ENCODE measurements around the gene PHLDA2. TPM values are rescaled to one million over a fixed set of nuclear protein-coding genes. Genes with fewer than 3 reads are reported as not detected.

Gene PHLDA2
- total RNA-seq, 2 donors from 2014 or later = 3.6 to 5.9 TPM

DNA sequence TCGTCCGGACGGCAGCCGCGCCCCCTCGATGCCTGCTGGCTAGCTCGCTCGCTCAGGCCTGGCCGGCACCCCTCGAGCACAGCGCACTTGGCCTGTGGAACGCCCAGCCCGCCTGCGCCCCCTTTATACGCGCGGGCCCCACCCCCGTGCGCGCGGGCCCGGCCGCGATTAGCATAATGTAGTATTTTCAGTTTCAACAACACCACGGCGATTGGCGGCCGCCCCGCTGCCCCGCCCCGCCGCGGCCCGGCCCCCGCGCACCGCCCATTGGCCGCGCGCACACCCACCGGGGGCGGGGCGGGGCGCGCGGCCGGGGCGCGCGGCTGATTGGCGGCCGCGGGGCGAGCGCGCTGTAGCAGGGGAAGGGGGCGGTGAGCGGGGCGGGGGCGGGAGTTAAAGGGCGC is 43.5 kb downstream of the PHLDA2 start, which contains the start of gene CDKN1C:
Gene CDKN1C, minus strand, starts transcription at position 98 of the 404 bp plus-strand sequence. CDS start 319 bp downstream, outside the sequence.
- no peaks in the 10 kb centered on the region for H3K9me3 Mint-ChIP-seq
- peaks cover 0 to 6% of the 10 kb centered on the region in 2 donors for H3K36me3 Mint-ChIP-seq
- ATAC-seq (peak; percentile 85 to 90), DNase-seq (ENCODE audit: low spot score in 2 of 2) (peak; percentile 81 to 84)
- no peak within 1 kb of the TSS for H3K27ac Mint-ChIP-seq

DNA sequence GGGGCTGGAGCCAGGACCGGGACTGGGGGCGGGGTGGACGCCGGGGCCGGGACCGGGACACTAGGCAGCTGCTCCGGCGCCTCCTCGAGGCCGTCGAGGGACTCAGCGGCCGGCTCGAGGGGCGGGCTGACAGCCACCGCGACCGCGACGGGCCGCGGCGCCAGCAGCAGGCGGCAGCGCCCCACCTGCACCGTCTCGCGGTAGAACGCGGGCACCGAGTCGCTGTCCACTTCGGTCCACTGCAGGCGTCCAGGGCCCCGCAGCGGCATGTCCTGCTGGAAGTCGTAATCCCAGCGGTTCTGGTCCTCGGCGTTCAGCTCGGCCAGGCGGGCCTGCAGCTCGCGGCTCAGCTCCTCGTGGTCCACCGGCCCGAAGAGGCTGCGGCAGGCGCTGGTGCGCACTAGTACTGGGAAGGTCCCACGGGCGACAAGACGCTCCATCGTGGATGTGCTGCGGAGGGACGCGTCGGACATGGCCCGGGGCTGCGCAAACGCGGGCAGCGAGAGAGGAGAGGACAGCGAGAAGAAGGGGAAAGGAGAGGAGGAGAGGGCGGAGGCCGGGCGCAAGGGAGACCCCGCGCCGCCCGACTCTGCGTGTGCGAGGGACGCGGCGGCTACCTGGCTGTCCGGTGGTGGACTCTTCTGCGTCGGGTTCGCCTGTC is 44.1 kb downstream of the PHLDA2 start:
- peak in 1 of 2 donors; percentile 35 for DNase-seq (ENCODE audit: low spot score in 2 of 2)
- Mint-ChIP-seq H3K9me3 (no peaks in the 10 kb centered on the region), H3K36me3 (peaks cover 0 to 6% of the 10 kb centered on the region in 2 donors), H3K27ac (no peak overlapping the region)
- ATAC-seq = peak in 1 of 2 donors; percentile 37

DNA sequence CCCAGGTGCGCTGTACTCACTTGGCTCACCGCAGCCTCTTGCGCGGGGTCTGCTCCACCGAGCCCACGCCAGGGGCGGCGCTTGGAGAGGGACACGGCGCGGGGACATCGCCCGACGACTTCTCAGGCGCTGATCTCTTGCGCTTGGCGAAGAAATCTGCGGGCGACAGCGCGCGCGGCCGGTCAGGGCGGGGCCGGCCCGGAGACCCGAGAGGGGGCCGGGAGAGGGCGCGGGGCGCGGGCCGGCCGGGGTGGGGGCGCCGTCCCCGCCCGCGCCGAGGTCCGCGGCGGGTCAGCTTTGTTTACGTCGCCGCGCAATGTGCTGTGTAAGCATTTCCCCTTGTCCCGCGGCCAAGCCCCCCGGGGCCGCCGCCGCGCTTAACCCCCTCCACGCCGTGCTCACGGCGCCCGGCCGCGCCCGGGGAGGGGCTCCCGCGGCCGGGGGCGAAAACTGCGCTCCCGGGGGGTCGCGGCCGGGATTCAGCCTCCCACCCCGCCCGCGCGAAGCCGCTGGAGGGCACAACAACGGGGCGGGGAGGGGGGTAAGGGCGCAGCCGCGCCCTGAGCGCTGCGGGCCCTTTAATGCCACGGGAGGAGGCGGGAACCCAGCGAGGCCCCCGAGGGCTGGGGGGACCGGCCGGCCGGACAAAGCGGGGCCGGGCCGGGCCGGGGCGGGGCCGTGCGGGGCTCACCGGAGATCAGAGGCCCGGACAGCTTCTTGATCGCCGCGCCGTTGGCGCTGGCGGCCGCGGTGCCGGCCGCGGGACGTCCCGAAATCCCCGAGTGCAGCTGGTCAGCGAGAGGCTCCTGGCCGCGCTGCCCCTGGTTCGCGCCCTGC is 45.0 kb downstream of the PHLDA2 start:
- Mint-ChIP-seq H3K9me3 (no peaks in the 10 kb centered on the region), H3K27ac (no peak overlapping the region), H3K36me3 (peaks cover 0 to 6% of the 10 kb centered on the region in 2 donors)
- ATAC-seq (no peak), DNase-seq (ENCODE audit: low spot score in 2 of 2) (no peak)

DNA sequence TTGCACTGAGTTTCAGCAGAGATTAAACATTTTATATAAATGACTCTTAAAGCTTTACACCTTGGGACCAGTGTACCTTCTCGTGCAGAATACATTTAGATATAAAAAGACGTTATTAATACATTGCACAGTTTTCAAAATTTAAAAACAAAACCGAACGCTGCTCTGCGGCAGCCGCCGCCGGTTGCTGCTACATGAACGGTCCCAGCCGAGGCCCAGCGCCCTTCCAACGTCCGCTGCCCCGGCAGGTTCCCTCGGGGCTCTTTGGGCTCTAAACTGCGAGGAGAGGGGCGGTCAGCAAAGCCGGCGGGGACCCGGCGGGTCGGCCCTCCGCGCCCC is 45.6 kb downstream of the PHLDA2 start:
- ATAC-seq = no peak
- no peaks in the 10 kb centered on the region for H3K9me3 Mint-ChIP-seq
- H3K36me3 Mint-ChIP-seq = peaks cover 0 to 6% of the 10 kb centered on the region in 2 donors
- DNase-seq (ENCODE audit: low spot score in 2 of 2) = no peak
- H3K27ac Mint-ChIP-seq = no peak overlapping the region

DNA sequence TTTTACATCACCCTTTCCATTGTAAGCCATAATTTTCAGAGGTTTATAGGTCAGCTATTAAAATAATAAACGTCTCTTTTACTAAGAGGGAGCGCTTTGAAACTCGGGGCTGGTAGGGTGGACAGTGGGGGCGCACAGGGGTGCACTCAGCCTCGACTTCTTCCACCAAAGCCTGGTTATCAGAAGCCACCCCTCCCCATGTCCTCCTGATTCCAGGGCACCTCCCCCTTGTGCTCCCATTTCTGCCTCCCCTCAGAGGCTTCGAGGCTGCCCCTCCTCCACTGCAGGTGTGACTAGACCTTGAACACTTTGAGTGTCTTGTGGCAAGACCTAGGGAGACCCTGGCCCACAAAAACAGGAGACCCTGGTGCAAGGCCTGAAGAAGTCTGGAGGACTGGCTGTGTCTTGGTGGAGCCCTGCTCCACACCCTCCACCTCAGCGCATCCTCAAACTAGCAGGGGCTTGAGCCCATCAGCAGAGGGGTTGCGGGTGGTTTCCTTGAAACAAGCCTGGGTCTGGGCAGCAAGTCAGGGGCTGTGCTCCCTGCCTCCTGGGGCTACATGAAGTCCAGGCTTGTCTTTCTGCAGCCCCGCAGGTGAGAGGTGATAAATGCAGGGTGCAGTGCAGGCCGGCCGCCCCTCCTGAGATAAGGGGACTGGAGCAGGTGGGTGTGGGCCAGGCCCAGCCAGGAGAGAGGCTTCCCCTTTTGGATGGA is 46.7 kb downstream of the PHLDA2 start:
- Mint-ChIP-seq H3K27ac (no peak overlapping the region), H3K9me3 (peaks cover 0 to under 1% of the 10 kb centered on the region in 2 donors), H3K36me3 (peaks cover 0 to 6% of the 10 kb centered on the region in 2 donors)
- ATAC-seq = no peak
- DNase-seq (ENCODE audit: low spot score in 2 of 2) = no peak

DNA sequence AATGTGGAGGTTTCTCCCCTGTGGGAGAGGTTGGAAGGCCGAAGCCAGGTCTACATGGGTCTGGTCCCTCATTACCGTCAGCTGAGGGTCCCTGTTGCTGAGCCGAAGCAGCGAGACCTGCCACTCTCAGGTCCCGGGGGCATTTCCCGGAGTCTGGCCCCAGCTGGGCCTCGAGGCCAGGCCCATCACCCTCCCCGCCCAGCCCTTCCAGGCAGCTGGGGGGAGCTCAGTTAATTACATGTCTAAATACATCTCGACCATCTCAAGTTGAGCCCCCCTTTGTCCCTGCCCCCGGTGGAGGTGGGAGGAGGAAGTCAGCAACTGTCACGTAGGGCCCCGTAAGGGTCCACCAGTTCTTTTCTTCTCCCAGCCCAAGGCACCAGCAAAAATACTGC is 47.2 kb downstream of the PHLDA2 start:
- H3K27ac Mint-ChIP-seq = no peak overlapping the region
- no peak for ATAC-seq
- DNase-seq (ENCODE audit: low spot score in 2 of 2) = no peak
- peaks cover 0 to 4% of the 10 kb centered on the region in 2 donors for H3K9me3 Mint-ChIP-seq
- H3K36me3 Mint-ChIP-seq = peaks cover 0 to 6% of the 10 kb centered on the region in 2 donors

DNA sequence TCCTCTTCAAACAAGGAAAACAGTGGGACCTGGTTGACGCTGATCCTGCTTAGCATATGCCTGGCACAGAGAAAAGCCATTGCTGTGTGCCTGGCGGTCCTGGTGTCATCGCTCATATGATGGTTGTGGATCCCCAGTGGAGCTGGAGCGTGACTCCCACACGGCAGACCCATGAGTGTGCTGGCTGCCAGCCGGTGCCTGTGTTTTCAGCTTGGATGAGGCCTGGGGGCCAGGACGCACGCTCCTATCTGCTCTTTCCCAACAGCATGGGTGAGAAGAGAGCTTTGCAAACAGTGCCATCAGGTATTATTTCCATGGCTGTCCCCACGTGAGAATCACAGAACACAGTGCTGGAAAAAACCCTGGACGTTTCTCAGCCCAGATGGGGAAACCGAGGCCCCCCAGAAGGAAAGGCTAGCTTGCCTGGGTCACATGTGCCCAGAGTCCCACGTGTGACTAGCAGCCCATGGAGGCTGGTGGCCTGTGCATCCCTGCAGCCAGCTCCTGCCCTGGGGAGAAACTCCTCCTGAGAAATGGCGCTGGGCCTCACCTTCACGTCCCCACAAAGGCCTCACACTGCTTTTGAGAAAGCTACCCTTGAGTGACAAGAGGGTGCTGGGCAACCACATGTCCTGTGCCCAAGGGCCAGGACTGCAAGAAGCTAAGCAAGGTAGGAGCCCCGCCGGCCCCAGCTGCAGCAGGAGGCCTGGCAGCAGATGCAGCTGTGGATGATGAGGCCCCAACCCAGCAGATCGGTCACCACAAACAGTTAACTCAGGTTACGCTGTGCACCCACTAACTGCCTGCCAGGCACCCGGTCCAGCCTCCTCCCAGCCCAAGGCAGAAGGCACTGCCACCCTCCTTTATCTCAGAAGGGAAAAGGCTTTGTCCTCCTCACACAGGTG is 47.9 kb downstream of the PHLDA2 start:
- H3K27ac Mint-ChIP-seq = no peak overlapping the region
- H3K36me3 Mint-ChIP-seq = peaks cover 0 to 6% of the 10 kb centered on the region in 2 donors
- H3K9me3 Mint-ChIP-seq = peaks cover 0 to 4% of the 10 kb centered on the region in 2 donors
- ATAC-seq (no peak), DNase-seq (ENCODE audit: low spot score in 2 of 2) (no peak)

DNA sequence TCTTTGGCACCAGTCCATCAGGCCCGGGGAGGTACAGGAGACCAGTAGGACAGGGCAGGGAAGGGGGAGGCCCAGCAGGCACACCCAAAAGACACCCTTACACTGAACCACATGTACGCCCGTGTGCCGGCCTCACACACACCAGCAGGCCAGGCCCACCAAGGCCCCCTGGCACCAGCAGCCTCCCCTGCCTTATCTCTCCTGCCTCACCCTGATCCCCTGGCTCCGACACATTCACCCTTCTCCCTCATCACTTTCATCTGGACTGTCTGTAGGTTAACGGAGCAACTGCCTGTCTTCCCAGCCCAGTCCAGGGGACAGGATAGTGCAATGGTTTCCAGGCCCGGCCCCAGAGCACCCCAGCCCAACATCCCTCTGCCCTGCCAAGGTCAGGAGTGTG is 48.6 kb downstream of the PHLDA2 start:
- no peak for DNase-seq (ENCODE audit: low spot score in 2 of 2)
- Mint-ChIP-seq H3K9me3 (peaks cover 0 to 4% of the 10 kb centered on the region in 2 donors), H3K36me3 (peaks cover 0 to 6% of the 10 kb centered on the region in 2 donors), H3K27ac (peak overlapping the region in 1 of 2 donors; percentile 44)
- no peak for ATAC-seq

DNA sequence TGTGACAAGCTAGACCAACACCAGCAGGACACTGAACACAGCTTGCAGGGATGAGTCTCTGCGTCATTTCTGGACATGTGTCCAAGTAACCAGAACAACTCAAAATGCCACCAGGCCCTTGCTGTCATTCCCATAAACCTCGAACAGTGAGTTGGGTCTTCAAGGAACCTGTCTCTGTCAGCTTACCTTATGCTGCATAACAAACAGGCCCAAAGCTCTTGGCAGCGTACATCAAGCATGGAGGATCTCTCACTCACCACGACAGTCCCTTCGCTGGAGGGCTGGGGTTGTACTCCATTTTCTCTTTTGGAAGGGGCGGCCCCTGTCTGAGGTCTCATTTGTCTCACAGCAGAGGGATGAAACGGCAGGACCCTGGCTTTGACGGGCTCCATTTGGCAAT is 50.4 kb downstream of the PHLDA2 start:
- no peak for ATAC-seq
- Mint-ChIP-seq H3K9me3 (peaks cover 0 to 4% of the 10 kb centered on the region in 2 donors), H3K36me3 (peaks cover 0 to 6% of the 10 kb centered on the region in 2 donors), H3K27ac (no peak overlapping the region)
- no peak for DNase-seq (ENCODE audit: low spot score in 2 of 2)

Other genes starting within 250 kb of the PHLDA2 start
- under 1 TPM; 0.30 to 0.49 TPM for gene KCNQ1OT1, start 229.4 kb downstream of the PHLDA2 start, total RNA-seq
- gene CDKN1C, start 43.6 kb downstream of the PHLDA2 start, total RNA-seq = 1 to 10 TPM; 1.5 to 1.8 TPM
- gene NAP1L4, start 62.9 kb upstream of the PHLDA2 start, total RNA-seq = 100 to 1,000 TPM; 287 to 318 TPM
- 10 to 100 TPM; 86.2 to 87.2 TPM for gene CARS1, start 128.0 kb upstream of the PHLDA2 start, total RNA-seq
- 10 to 100 TPM in 1 of 2 donors, 1 to 10 TPM in 1; 1.2 to 20.0 TPM for gene OSBPL5, start 235.9 kb upstream of the PHLDA2 start, total RNA-seq

Data from activated naive CD4-positive, alpha-beta T cell treated with anti-CD3 and anti-CD28 coated beads, Interleukin-2, amount 50 U/mL, for 72 hours (primary cell).